Measurements from ENCODE around the gene PDIA2. TPM values are rescaled to one million over a fixed set of nuclear protein-coding genes. Genes with fewer than 3 reads are reported as not detected.

The PDIA2 gene
- total RNA-seq, 1 experiment from 2014 or later: not detected

DNA sequence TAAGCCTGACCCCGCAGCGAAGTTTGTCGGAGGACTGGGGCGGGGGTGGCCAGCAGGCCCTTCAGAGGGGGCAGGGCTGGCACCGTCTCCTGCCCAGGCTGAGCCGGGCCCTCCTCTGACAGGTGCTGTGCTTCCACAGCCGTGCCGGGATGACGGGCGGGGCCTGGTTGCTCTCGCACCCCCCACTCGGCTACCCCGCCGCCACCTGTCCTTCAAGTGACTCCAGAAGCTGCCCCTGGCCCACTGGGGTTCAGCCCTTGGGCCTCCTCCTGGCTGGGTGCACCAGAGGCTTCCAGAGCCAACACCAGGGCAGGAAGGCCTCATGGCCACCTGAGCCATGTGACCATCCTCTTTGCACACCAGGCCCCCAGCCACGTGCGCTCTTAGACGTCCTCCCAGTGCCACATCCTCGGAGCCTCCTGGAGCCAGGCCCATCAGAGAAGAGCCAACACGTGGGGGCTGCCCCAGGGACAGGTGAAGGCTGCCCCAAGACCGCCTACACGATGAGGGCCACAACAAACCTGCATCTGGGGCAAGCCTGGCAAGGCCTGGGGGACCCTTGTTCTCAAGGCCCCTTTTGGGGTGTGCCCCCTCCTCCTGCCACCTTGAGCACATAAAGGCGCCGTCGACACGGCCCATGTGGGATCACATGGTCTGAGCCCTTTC, 7.2 kb downstream of the PDIA2 start:
- intact Hi-C loops (cut with micrococcal nuclease; ENCODE audit: unreplicated experiment): no loop called here
- TF ChIP-seq EZH2 (IDR thresholded peaks at IDR 0.05; ENCODE audit: borderline replicate concordance, low read depth, low read length, poor library complexity, severe bottlenecking): no peak
- TF ChIP-seq, protein P1, sequence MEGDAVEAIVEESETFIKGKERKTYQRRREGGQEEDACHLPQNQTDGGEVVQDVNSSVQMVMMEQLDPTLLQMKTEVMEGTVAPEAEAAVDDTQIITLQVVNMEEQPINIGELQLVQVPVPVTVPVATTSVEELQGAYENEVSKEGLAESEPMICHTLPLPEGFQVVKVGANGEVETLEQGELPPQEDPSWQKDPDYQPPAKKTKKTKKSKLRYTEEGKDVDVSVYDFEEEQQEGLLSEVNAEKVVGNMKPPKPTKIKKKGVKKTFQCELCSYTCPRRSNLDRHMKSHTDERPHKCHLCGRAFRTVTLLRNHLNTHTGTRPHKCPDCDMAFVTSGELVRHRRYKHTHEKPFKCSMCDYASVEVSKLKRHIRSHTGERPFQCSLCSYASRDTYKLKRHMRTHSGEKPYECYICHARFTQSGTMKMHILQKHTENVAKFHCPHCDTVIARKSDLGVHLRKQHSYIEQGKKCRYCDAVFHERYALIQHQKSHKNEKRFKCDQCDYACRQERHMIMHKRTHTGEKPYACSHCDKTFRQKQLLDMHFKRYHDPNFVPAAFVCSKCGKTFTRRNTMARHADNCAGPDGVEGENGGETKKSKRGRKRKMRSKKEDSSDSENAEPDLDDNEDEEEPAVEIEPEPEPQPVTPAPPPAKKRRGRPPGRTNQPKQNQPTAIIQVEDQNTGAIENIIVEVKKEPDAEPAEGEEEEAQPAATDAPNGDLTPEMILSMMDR (conservative IDR thresholded peaks at IDR 0.05; ENCODE audit: low read depth, low read length): no peak
- BruUV-seq (replicated peaks): no TSS peak
- DNase-seq (ENCODE audit: low spot score): no peak
- no peaks in the 10 kb centered on the region for H3K4me1 ChIP-seq (ENCODE audit: insufficient read depth, low read length, poor library complexity, severe bottlenecking)
- no peak overlapping the region for H3K27ac ChIP-seq (ENCODE audit: low read depth, low read length, poor library complexity, severe bottlenecking)
- ChIA-PET POLR2A (ENCODE audit: low non-redundant PET) (no interaction called here), CTCF (no interaction called here)
- no peaks in the 10 kb centered on the region for H3K9me3 ChIP-seq (ENCODE audit: low read depth, low read length, poor library complexity, severe bottlenecking)
- no peaks in the 10 kb centered on the region for H3K27me3 ChIP-seq (replicated peaks; ENCODE audit: insufficient read depth, low read depth, low read length, poor library complexity)
- peaks cover 15% of the 10 kb centered on the region for H3K36me3 ChIP-seq (ENCODE audit: insufficient read depth, low read length, poor library complexity, severe bottlenecking)
- H3K4me3 ChIP-seq (ENCODE audit: low read depth, low read length, poor library complexity, severe bottlenecking): no peak overlapping the region

DNA sequence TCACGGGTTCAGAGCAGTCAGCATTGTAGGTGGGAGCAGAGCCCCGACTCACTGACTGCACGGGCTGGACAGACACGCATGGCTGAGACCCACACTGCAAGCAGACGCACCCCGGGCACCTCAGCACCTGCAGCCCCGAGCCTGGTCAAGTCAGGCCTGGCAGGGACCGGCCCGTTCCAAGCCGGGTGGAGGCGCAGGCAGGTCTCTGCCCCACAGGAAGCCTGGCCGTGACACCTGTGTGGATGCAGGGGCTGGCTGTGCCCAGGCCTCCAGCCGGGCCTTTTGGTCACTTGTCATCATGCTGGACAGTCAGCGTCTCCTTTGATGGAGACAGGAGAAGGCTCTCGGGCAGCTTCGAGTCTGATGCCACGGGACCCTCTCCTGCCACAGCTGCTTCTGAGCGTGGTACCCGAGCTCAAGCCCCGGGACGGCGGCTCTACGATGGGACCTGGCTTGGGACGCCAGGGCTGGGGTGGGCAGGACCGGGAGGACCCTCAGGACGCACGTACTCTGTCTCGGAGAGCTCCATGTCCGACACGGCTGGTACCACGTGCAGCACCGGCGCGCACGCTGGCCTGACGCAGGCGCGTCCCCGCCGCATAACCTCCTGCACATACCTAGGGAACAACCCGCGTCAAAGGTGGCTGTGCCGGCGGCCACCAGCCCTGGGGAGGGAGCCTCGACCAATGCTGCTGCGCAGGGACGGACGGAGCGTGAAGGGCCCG, 7.9 kb downstream of the PDIA2 start:
- no peaks in the 10 kb centered on the region for H3K27me3 ChIP-seq (replicated peaks; ENCODE audit: insufficient read depth, low read depth, low read length, poor library complexity)
- no peak for DNase-seq (ENCODE audit: low spot score)
- TF ChIP-seq, protein P1 (conservative IDR thresholded peaks at IDR 0.05; ENCODE audit: low read depth, low read length): no peak
- no peak for TF ChIP-seq EZH2 (IDR thresholded peaks at IDR 0.05; ENCODE audit: borderline replicate concordance, low read depth, low read length, poor library complexity, severe bottlenecking)
- H3K36me3 ChIP-seq (ENCODE audit: insufficient read depth, low read length, poor library complexity, severe bottlenecking): peaks cover 15% of the 10 kb centered on the region
- POLR2A ChIA-PET (ENCODE audit: low non-redundant PET): no interaction called here
- H3K27ac ChIP-seq (ENCODE audit: low read depth, low read length, poor library complexity, severe bottlenecking): no peak overlapping the region
- CTCF ChIA-PET: no interaction called here
- no peaks in the 10 kb centered on the region for H3K9me3 ChIP-seq (ENCODE audit: low read depth, low read length, poor library complexity, severe bottlenecking)
- intact Hi-C loops (cut with micrococcal nuclease; ENCODE audit: unreplicated experiment): no loop called here
- H3K4me1 ChIP-seq (ENCODE audit: insufficient read depth, low read length, poor library complexity, severe bottlenecking): no peaks in the 10 kb centered on the region
- no TSS peak for BruUV-seq (replicated peaks)
- no peak overlapping the region for H3K4me3 ChIP-seq (ENCODE audit: low read depth, low read length, poor library complexity, severe bottlenecking)

DNA sequence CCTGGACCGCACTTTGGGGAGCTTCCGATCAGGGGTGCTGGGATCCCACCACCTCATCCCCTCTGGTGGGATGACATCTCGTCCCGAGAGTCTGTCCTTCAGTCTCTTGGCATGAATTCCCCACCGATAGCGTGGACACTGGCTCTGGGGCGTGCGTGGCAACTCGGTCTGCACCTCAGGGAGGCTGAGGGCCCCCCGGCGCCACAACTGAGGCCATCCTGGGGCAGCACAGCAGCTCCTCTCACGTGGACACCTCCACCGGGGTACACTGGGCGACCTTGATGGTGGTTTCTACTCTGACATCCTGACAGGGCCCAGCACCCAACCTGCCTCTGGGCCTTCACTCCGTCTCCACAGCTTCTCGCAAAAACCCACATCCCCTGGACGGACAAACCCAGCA, 8.6 kb downstream of the PDIA2 start:
- no peaks in the 10 kb centered on the region for H3K4me1 ChIP-seq (ENCODE audit: insufficient read depth, low read length, poor library complexity, severe bottlenecking)
- no peak for DNase-seq (ENCODE audit: low spot score)
- no TSS peak for BruUV-seq (replicated peaks)
- H3K9me3 ChIP-seq (ENCODE audit: low read depth, low read length, poor library complexity, severe bottlenecking): no peaks in the 10 kb centered on the region
- H3K36me3 ChIP-seq (ENCODE audit: insufficient read depth, low read length, poor library complexity, severe bottlenecking): peaks cover 15% of the 10 kb centered on the region
- H3K27ac ChIP-seq (ENCODE audit: low read depth, low read length, poor library complexity, severe bottlenecking): no peak overlapping the region
- intact Hi-C loops (cut with micrococcal nuclease; ENCODE audit: unreplicated experiment): no loop called here
- POLR2A ChIA-PET (ENCODE audit: low non-redundant PET): no interaction called here
- no peak overlapping the region for H3K4me3 ChIP-seq (ENCODE audit: low read depth, low read length, poor library complexity, severe bottlenecking)
- no peak for TF ChIP-seq EZH2 (IDR thresholded peaks at IDR 0.05; ENCODE audit: borderline replicate concordance, low read depth, low read length, poor library complexity, severe bottlenecking)
- TF ChIP-seq, protein P1 (conservative IDR thresholded peaks at IDR 0.05; ENCODE audit: low read depth, low read length): no peak
- H3K27me3 ChIP-seq (replicated peaks; ENCODE audit: insufficient read depth, low read depth, low read length, poor library complexity): no peaks in the 10 kb centered on the region
- CTCF ChIA-PET: no interaction called here

Measured in A673 (cell line).